Activated naive CD8-positive, alpha-beta T cell treated with anti-CD3 and anti-CD28 coated beads, Interleukin-2, amount 10 ng/mL, durations not matched to agents 7 days and 5 days (primary cell): ENCODE measurements around the gene CTSS. TPM values are rescaled to one million over a fixed set of nuclear protein-coding genes. Genes with fewer than 3 reads are reported as not detected.
"Not testable (repeated sequence)": the region's sequence is repeated elsewhere in the genome, so short reads cannot be mapped to it uniquely, and the experiment has no call there.

Source experiments
- ATAC-seq: fragments of 150-1000 bp; cut with Tn5 transposase; one replicate; pipeline ENCODE4 v1.10.0; 2021; ENCODE audit warnings: low read depth, moderate library complexity
- POLR2A ChIA-PET: fragments of 350-600 bp; sonication (Branson Sonifier 250); formaldehyde crosslinking; loops from one replicate; lab custom pipeline; 2021; ENCODE audit warnings: antibody characterized with exemption; lab: Charles Lee
- DNase-seq: peaks from one replicate; pipeline ENCODE4 v3.0.0; 2021
- H3K27ac Mint-ChIP-seq: one replicate; pipeline ENCODE4 v1.8.0; 2022; ENCODE audit warnings: mild to moderate bottlenecking, mixed read lengths
- H3K27me3 Mint-ChIP-seq: one replicate; pipeline ENCODE4 v1.8.0; 2022; ENCODE audit warnings: mild to moderate bottlenecking, moderate library complexity, mixed read lengths
- H3K36me3 Mint-ChIP-seq: one replicate; pipeline ENCODE4 v1.8.0; 2021; ENCODE audit warnings: mild to moderate bottlenecking, mixed read lengths
- H3K4me1 Mint-ChIP-seq: one replicate; pipeline ENCODE4 v1.8.0; 2021; ENCODE audit warnings: mixed read lengths
- H3K4me3 Mint-ChIP-seq: one replicate; pipeline ENCODE4 v1.8.0; 2022; ENCODE audit warnings: mild to moderate bottlenecking, moderate library complexity, mixed read lengths
- H3K9me3 Mint-ChIP-seq: one replicate; pipeline ENCODE4 v1.8.0; 2021; ENCODE audit warnings: mixed read lengths
- total RNA-seq, 2 experiments: library from RNA; stranded (reverse); gene quantifications; one replicate each; pipeline ENCODE4 v1.2.3, GENCODE V29; 2021

The CTSS gene
- total RNA-seq, 2 experiments from 2014 or later: 104 to 106 TPM

GRCh38 chr1:150793778-150794177 lies 28.2 kb upstream of the CTSS start:
- POLR2A ChIA-PET, H3K4me3 Mint-ChIP-seq, H3K9me3 Mint-ChIP-seq, H3K27ac Mint-ChIP-seq, ATAC-seq, DNase-seq, H3K27me3 Mint-ChIP-seq, H3K4me1 Mint-ChIP-seq: not testable (repeated sequence)
- peaks cover 15% of the 10 kb centered on the region for H3K36me3 Mint-ChIP-seq

- POLR2A ChIA-PET: no interaction called here
- no peak for ATAC-seq
- no peaks in the 10 kb centered on the region for H3K4me1 Mint-ChIP-seq
- H3K4me3 Mint-ChIP-seq: no peak overlapping the region
- no peaks in the 10 kb centered on the region for H3K9me3 Mint-ChIP-seq
- H3K27me3 Mint-ChIP-seq: no peaks in the 10 kb centered on the region
- no peak overlapping the region for H3K27ac Mint-ChIP-seq
- peaks cover 13% of the 10 kb centered on the region for H3K36me3 Mint-ChIP-seq
- DNase-seq: no peak
These were observed 27.6 kb upstream of the CTSS start for GRCh38 chr1:150793221-150793620.

DNA sequence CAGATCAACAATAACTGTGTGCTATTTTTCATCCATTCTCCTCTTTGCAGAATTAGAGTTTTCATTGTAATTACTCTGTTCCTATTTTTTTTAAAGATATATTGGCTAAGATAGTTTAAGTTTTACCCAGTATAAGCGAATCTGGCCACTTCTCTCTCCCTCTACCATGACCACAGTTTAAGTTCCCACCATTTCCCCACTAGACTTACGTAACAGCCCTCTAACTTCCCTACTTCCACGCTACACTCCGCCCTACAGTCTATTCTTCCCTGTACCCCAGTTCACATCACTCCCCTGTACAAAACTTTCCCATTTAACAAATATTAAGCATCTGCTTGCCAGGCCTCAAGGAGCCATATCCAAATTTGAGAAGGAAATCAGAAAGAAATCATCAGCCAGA lies 26.0 kb upstream of the CTSS start:
- DNase-seq (no peak), ATAC-seq (no peak)
- no peak overlapping the region for H3K4me3 Mint-ChIP-seq
- no peak overlapping the region for H3K27ac Mint-ChIP-seq
- POLR2A ChIA-PET: no interaction called here
- peaks cover 2% of the 10 kb centered on the region for H3K4me1 Mint-ChIP-seq
- H3K27me3 Mint-ChIP-seq: no peaks in the 10 kb centered on the region
- peaks cover 8% of the 10 kb centered on the region for H3K36me3 Mint-ChIP-seq
- H3K9me3 Mint-ChIP-seq: no peaks in the 10 kb centered on the region

DNA sequence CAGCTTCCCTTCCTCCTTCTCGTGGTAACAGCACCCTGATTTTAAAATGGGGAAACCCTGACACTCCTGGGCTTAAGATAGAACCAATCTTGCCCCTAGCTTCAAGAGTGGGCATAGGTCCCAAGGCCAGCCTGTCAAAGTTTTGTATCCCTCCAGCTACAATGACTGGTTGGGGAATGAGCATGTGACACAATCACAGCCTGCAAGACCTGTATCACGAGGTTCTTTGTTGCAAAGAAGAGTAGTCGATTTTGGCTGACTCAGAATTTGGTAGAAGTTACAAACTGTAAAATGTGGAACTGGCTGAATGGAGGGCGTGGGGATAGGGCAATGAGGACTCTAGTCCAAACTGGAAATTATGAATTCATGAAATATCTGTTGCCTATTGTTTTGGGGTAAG lies 23.8 kb upstream of the CTSS start:
- Mint-ChIP-seq H3K4me1 (peaks cover 3% of the 10 kb centered on the region), H3K36me3 (peaks cover 4% of the 10 kb centered on the region), H3K4me3 (no peak overlapping the region), H3K27me3 (no peaks in the 10 kb centered on the region), H3K9me3 (no peaks in the 10 kb centered on the region), H3K27ac (no peak overlapping the region)
- DNase-seq (no peak), ATAC-seq (no peak)
- POLR2A ChIA-PET: no interaction called here

GRCh38 chr1:150788946-150789345 lies 23.4 kb upstream of the CTSS start:
- no peak overlapping the region for H3K4me3 Mint-ChIP-seq
- ATAC-seq: no peak
- peaks cover 4% of the 10 kb centered on the region for H3K36me3 Mint-ChIP-seq
- H3K27me3 Mint-ChIP-seq: no peaks in the 10 kb centered on the region
- DNase-seq: no peak
- H3K4me1 Mint-ChIP-seq: peaks cover 3% of the 10 kb centered on the region
- POLR2A ChIA-PET: no interaction called here
- H3K9me3 Mint-ChIP-seq: no peaks in the 10 kb centered on the region
- H3K27ac Mint-ChIP-seq: no peak overlapping the region

DNA sequence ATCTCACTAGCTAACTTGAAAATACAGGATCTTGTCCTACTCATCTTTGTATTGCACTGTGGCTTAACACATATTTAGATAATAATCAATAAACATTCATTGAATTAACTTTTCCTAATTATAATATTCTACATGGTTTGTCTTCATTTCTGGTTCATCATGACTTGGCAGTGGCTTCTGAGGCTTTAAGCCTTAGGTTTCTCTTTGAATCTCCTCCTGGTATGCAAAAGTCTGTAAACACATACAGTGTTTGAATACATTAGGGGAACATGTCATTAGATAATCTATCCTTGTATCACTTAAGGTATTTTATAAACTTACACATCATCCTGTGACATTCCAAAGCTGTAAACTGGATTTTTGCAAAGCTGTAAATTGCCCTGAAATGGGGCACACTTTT lies 21.9 kb upstream of the CTSS start:
- Mint-ChIP-seq H3K36me3 (peaks cover 4% of the 10 kb centered on the region), H3K4me3 (no peak overlapping the region), H3K4me1 (peaks cover 3% of the 10 kb centered on the region), H3K27ac (no peak overlapping the region), H3K9me3 (no peaks in the 10 kb centered on the region), H3K27me3 (no peaks in the 10 kb centered on the region)
- POLR2A ChIA-PET: interaction anchor here (0.6 kb wide), 1 partner anchor 601 kb away, joined by 3 read pairs; no protein-coding TSS in a partner anchor
- DNase-seq (no peak), ATAC-seq (no peak)

DNA sequence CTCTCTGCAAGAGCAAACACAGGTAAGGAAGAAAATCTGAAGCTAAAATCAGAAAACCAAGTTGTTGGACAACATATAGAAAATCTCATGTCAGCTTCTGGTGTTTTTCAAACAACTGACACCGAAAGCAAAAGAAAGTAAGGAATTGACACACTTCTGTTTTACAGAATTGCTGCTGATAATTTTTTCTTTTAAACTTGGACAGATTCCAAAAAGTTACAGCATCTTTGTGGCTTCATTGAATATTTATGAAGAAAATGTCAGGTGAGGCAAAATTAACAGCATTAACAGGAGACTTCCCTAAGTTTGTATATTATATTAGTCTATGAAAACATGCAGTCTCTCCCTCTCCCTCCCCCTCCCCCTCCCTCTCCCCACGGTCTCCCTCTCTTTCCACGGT lies 14.9 kb upstream of the CTSS start:
- POLR2A ChIA-PET: no interaction called here

DNA sequence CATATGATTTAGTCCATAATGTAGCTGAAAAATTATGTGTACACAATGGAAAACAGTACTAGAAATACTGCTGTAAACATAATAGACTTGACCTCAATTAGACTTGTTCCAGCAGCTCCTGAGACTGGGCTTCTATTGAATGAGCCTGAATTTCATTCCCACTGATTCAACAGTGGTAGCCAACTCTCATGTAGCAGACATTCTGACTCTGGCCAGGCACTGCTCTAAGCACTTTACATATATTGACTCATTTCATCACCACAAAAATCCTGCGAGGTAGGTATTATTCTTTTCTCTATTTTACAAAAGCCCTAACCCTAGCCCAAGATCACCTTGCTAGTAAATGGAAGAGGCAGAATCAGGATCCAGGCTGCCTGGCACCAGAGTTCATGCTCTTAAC lies 12.8 kb upstream of the CTSS start:
- POLR2A ChIA-PET: interaction anchor here (0.7 kb wide), 1 partner anchor 96 kb away, joined by 3 read pairs; no protein-coding TSS in a partner anchor
- peaks cover 4% of the 10 kb centered on the region for H3K36me3 Mint-ChIP-seq
- peaks cover 11% of the 10 kb centered on the region for H3K4me1 Mint-ChIP-seq
- H3K27ac Mint-ChIP-seq: no peak overlapping the region
- ATAC-seq (no peak), DNase-seq (no peak)
- H3K27me3 Mint-ChIP-seq: no peaks in the 10 kb centered on the region
- H3K4me3 Mint-ChIP-seq: no peak overlapping the region
- peaks cover 3% of the 10 kb centered on the region for H3K9me3 Mint-ChIP-seq

More for the DNA sequence above, 14.9 kb upstream of the CTSS start:
- Mint-ChIP-seq H3K9me3 (peaks cover 3% of the 10 kb centered on the region), H3K27me3 (no peaks in the 10 kb centered on the region), H3K27ac (no peak overlapping the region), H3K36me3 (peaks cover 4% of the 10 kb centered on the region), H3K4me3 (no peak overlapping the region), H3K4me1 (peaks cover 11% of the 10 kb centered on the region)
- ATAC-seq: no peak
- no peak for DNase-seq

DNA sequence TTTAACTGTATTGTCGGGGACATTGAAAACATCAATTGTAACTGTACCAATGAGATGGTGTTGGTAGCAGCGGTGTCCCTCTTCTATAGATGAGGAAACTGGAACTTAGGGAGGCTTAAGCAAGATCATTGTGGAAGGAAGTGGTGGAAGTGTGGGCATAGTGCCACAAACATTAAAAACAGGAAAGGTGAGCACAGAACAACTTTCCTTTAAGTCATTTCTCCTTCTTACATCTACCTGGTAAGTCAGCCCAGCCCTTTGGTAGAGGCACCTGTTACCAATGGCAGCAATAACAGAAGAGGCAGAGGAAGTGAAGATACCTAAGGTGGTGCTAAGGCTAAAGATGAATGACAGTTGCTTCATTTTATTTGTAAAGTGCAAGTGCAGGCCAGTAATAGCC lies 12.0 kb upstream of the CTSS start:
- Mint-ChIP-seq H3K36me3 (peaks cover 4% of the 10 kb centered on the region), H3K9me3 (peaks cover 3% of the 10 kb centered on the region), H3K27me3 (no peaks in the 10 kb centered on the region), H3K4me3 (no peak overlapping the region), H3K27ac (no peak overlapping the region), H3K4me1 (peaks cover 11% of the 10 kb centered on the region)
- ATAC-seq (no peak), DNase-seq (no peak)
- POLR2A ChIA-PET: interaction anchor here (0.7 kb wide), 1 partner anchor 431 kb away, joined by 3 read pairs; no protein-coding TSS in a partner anchor

GRCh38 chr1:150775931-150776505 lies 10.4 kb upstream of the CTSS start:
- H3K4me3 Mint-ChIP-seq, H3K9me3 Mint-ChIP-seq, DNase-seq, H3K36me3 Mint-ChIP-seq, H3K27me3 Mint-ChIP-seq, H3K27ac Mint-ChIP-seq, ATAC-seq: not testable (repeated sequence)
- peaks cover 22% of the 10 kb centered on the region for H3K4me1 Mint-ChIP-seq
- POLR2A ChIA-PET: interaction anchor here (1.2 kb wide), 1 partner anchor 12 kb away, joined by 4 read pairs; no protein-coding TSS in a partner anchor

DNA sequence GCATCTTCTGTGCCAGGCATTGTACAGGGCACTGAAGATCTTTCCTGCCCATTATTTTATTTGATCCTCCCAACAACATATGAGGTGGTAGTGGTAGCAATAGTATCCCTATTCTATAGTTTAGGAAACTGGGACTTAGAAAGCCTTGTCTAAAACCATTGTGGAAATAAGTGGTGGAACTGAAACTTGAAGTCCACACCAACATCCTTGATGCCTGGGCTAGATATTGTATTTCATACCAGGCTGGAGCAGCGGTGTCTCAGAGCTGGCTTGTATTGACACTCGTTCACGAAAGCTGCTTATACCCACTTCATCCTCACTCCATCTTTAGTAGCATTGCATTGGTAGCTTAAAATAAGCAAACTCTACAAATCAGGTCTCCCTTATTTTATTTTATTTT lies 9.7 kb upstream of the CTSS start:
- Mint-ChIP-seq H3K27me3 (peaks cover 4% of the 10 kb centered on the region), H3K9me3 (peaks cover under 1% of the 10 kb centered on the region), H3K36me3 (peaks cover 2% of the 10 kb centered on the region), H3K4me1 (peaks cover 27% of the 10 kb centered on the region), H3K4me3 (no peak overlapping the region), H3K27ac (no peak overlapping the region)
- POLR2A ChIA-PET: no interaction called here
- no peak for ATAC-seq
- no peak for DNase-seq

GRCh38 chr1:150772326-150772725 lies 6.7 kb upstream of the CTSS start:
- Mint-ChIP-seq H3K4me3 (no peak overlapping the region), H3K4me1 (peaks cover 17% of the 10 kb centered on the region), H3K36me3 (peaks cover 1% of the 10 kb centered on the region), H3K9me3 (no peaks in the 10 kb centered on the region), H3K27ac (no peak overlapping the region), H3K27me3 (peaks cover 4% of the 10 kb centered on the region)
- ATAC-seq (no peak), DNase-seq (no peak)
- POLR2A ChIA-PET: no interaction called here

DNA sequence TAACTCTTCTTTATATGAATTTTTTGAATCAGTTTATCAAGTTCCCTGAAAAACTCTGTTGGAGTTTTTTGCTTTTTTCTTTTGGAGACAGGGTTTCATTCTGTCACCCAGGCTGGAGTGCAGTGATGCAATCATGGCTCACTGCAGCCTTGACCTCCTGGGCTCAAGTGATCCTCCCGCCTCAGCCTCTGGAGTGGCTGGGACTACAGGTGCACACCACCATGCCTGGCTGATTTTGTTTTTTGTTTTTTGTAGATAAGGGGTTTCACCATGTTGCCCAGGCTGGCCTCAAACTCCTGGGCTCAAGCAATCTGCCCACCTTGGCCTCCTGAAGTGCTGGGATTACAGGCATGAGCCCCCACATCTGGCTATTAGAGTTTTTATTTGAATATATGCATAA lies 2.1 kb upstream of the CTSS start:
- not testable (repeated sequence) for H3K4me3 Mint-ChIP-seq, H3K27ac Mint-ChIP-seq
- H3K4me1 Mint-ChIP-seq: peaks cover 35% of the 10 kb centered on the region

DNA sequence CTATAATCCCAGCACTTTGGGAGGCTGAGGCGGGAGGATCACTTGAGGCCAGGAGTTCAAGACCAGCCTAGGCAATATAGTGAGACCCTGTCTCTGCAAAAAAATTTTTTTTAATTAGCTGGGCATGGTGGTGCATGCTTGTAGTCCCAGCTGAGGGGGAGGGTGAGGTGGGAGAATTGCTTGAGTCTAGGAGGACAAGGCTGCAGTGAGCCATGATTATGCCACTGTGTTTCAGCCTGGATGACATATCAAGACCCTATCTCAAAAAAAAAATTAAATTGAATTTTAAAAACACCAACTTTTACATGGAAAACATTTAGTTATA lies 361 bp upstream of the CTSS start:
- not testable (repeated sequence) for ATAC-seq
- peaks cover 31% of the 10 kb centered on the region for H3K4me1 Mint-ChIP-seq
- H3K36me3 Mint-ChIP-seq: peaks cover 20% of the 10 kb centered on the region

More for the DNA sequence above, 2.1 kb upstream of the CTSS start:
- peaks cover 10% of the 10 kb centered on the region for H3K36me3 Mint-ChIP-seq
- H3K9me3 Mint-ChIP-seq, ATAC-seq, H3K27me3 Mint-ChIP-seq, DNase-seq, POLR2A ChIA-PET: not testable (repeated sequence)

More for the DNA sequence above, 361 bp upstream of the CTSS start:
- not testable (repeated sequence) for H3K9me3 Mint-ChIP-seq, H3K27me3 Mint-ChIP-seq
- Mint-ChIP-seq H3K4me3 (peak overlapping the region; percentile 85), H3K27ac (peak overlapping the region; percentile 91)
- DNase-seq: peak; percentile 30
- POLR2A ChIA-PET: interaction anchor here (0.6 to 1.5 kb wide), 8 partner anchors 38 to 402 kb away, joined by 3 to 8 read pairs (median 3); partner anchors contain the start of gene RPRD2
